GM04504 (cell line): ENCODE measurements around the gene OR5AN1.
"Not testable (repeated sequence)": the region's sequence is repeated elsewhere in the genome, so short reads cannot be mapped to it uniquely, and the experiment has no call there.

Experiments
- DNase-seq: peaks from one replicate; pipeline ENCODE4 v3.0.0-alpha.2; 2012; ENCODE audit warnings: low read depth

OR5AN1 gene

GRCh38 chr11:59358595-59358994 lies at the start of gene OR5AN1:
TSS of gene OR5AN1 (plus strand) at chr11:59358895. CDS start at chr11:59364459, 5,564 bp downstream.
- no peak for DNase-seq

- no peak for DNase-seq
Measured at GRCh38 chr11:59335001-59335400, 23.7 kb upstream of the OR5AN1 start.

GRCh38 chr11:59336176-59336575 lies 22.5 kb upstream of the OR5AN1 start:
- no peak for DNase-seq

GRCh38 chr11:59336931-59337330 lies 21.8 kb upstream of the OR5AN1 start:
- no peak for DNase-seq

- DNase-seq, result not testable (repeated sequence)
Measured at GRCh38 chr11:59349657-59350056, 9.0 kb upstream of the OR5AN1 start.

GRCh38 chr11:59355226-59355625 lies 3.5 kb upstream of the OR5AN1 start:
- DNase-seq, result no peak

GRCh38 chr11:59356561-59356960 lies 2.1 kb upstream of the OR5AN1 start:
- no peak for DNase-seq

GRCh38 chr11:59358020-59358419 lies 675 bp upstream of the OR5AN1 start:
- DNase-seq, result no peak

GRCh38 chr11:59365232-59366018 lies 6.7 kb downstream of the OR5AN1 start:
- DNase-seq, result no peak

- DNase-seq, result no peak
Measured at GRCh38 chr11:59368238-59369022, 9.7 kb downstream of the OR5AN1 start.

- DNase-seq, result not testable (repeated sequence)
Measured at GRCh38 chr11:59372324-59372723, 13.6 kb downstream of the OR5AN1 start.

GRCh38 chr11:59380263-59381059 lies 21.8 kb downstream of the OR5AN1 start:
- no peak for DNase-seq

- DNase-seq, result no peak
Measured at GRCh38 chr11:59394186-59394585, 35.5 kb downstream of the OR5AN1 start.

GRCh38 chr11:59400461-59401261 lies 42.0 kb downstream of the OR5AN1 start:
- no peak for DNase-seq

- no peak for DNase-seq
Measured at GRCh38 chr11:59401262-59401552, 42.5 kb downstream of the OR5AN1 start.

GRCh38 chr11:59403546-59403945 lies 44.9 kb downstream of the OR5AN1 start:
- DNase-seq, result no peak

GRCh38 chr11:59413646-59414045 lies 55.0 kb downstream of the OR5AN1 start:
- DNase-seq, result no peak

GRCh38 chr11:59415111-59415510 lies 56.4 kb downstream of the OR5AN1 start:
- no peak for DNase-seq

- DNase-seq, result no peak
Measured at GRCh38 chr11:59416613-59417012, 57.9 kb downstream of the OR5AN1 start.

- no peak for DNase-seq
Measured at GRCh38 chr11:59417023-59417422, 58.3 kb downstream of the OR5AN1 start.

- no peak for DNase-seq
Measured at GRCh38 chr11:59418156-59418555, 59.5 kb downstream of the OR5AN1 start.
